T47D (cell line): Measurements from ENCODE around the gene IL2RA.
"Not testable (repeated sequence)": the region's sequence is repeated elsewhere in the genome, so short reads cannot be mapped to it uniquely, and the experiment has no call there.

Experiments
- DNase-seq, 2 experiments: peaks; one replicate each; pipeline versions ENCODE4 v3.0.0 to v3.0.0-alpha.2; 2011 to 2012; ENCODE audit warnings: low read depth in 1 of 2, low spot score in 1 of 2
- JUND ChIP-seq: IDR thresholded peaks from 2 replicates; pipeline ENCODE4 v1.6.1; 2012; ENCODE audit warnings: low read depth
- in situ Hi-C: cut with HindIII; loops from 2 replicates; pipeline ENCODE4 v1.10.0; 2016; ENCODE audit warnings: low sequenced_read_pairs, low pct_unique_long_range_greater_than_20kb

Gene IL2RA

GRCh38 chr10:6074489-6075301 is 12.5 kb upstream of the IL2RA start:
- TF ChIP-seq JUND = no peak
- no peak for DNase-seq
- in situ Hi-C loops = no loop called here

- no peak for TF ChIP-seq JUND
- DNase-seq = no peak
- in situ Hi-C loops = no loop called here
These were observed 10.2 kb upstream of the IL2RA start for GRCh38 chr10:6072215-6072934.

- DNase-seq = no peak
- in situ Hi-C loops = no loop called here
- no peak for TF ChIP-seq JUND
These were observed 9.3 kb upstream of the IL2RA start for GRCh38 chr10:6071181-6072175.

GRCh38 chr10:6070660-6071059 is 8.5 kb upstream of the IL2RA start:
- in situ Hi-C loops = no loop called here
- DNase-seq = no peak
- TF ChIP-seq JUND = no peak

GRCh38 chr10:6069081-6069931 is 7.1 kb upstream of the IL2RA start:
- in situ Hi-C loops = no loop called here
- no peak for DNase-seq
- no peak for TF ChIP-seq JUND

GRCh38 chr10:6068422-6068821 is 6.3 kb upstream of the IL2RA start:
- TF ChIP-seq JUND = no peak
- DNase-seq = no peak
- in situ Hi-C loops = no loop called here

- no peak for DNase-seq
- in situ Hi-C loops = no loop called here
- no peak for TF ChIP-seq JUND
These were observed 5.8 kb upstream of the IL2RA start for GRCh38 chr10:6068006-6068405.

GRCh38 chr10:6067457-6067856 is 5.3 kb upstream of the IL2RA start:
- no peak for TF ChIP-seq JUND
- DNase-seq = no peak
- in situ Hi-C loops = no loop called here

- in situ Hi-C loops = no loop called here
- no peak for DNase-seq
- TF ChIP-seq JUND = no peak
These were observed 3.7 kb upstream of the IL2RA start for GRCh38 chr10:6065835-6066234.

GRCh38 chr10:6065406-6065805 is 3.2 kb upstream of the IL2RA start:
- in situ Hi-C loops = no loop called here
- TF ChIP-seq JUND = no peak
- no peak for DNase-seq

- in situ Hi-C loops, DNase-seq: not testable (repeated sequence)
These were observed 2.6 kb upstream of the IL2RA start for GRCh38 chr10:6064726-6065125.

- TF ChIP-seq JUND = no peak
- in situ Hi-C loops = no loop called here
These were observed 2.0 kb upstream of the IL2RA start for GRCh38 chr10:6064119-6064518.

More at GRCh38 chr10:6064119-6064518, 2.0 kb upstream of the IL2RA start:
- DNase-seq = no peak
